ENCODE measurements around the gene INPP5J.

GRCh38 chr22:31177420-31178162, 54.8 kb downstream of the INPP5J start:
- TF ChIP-seq, protein P1, sequence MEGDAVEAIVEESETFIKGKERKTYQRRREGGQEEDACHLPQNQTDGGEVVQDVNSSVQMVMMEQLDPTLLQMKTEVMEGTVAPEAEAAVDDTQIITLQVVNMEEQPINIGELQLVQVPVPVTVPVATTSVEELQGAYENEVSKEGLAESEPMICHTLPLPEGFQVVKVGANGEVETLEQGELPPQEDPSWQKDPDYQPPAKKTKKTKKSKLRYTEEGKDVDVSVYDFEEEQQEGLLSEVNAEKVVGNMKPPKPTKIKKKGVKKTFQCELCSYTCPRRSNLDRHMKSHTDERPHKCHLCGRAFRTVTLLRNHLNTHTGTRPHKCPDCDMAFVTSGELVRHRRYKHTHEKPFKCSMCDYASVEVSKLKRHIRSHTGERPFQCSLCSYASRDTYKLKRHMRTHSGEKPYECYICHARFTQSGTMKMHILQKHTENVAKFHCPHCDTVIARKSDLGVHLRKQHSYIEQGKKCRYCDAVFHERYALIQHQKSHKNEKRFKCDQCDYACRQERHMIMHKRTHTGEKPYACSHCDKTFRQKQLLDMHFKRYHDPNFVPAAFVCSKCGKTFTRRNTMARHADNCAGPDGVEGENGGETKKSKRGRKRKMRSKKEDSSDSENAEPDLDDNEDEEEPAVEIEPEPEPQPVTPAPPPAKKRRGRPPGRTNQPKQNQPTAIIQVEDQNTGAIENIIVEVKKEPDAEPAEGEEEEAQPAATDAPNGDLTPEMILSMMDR (IDR thresholded peaks at IDR 0.05; ENCODE audit: low read depth, low read length): no peak
- TF ChIP-seq MYC (IDR thresholded peaks at IDR 0.05; ENCODE audit: low read depth, low read length) (no peak), POLR2A (IDR thresholded peaks at IDR 0.05; ENCODE audit: extremely low read depth, insufficient read length) (no peak)
